ENCODE results near the gene KIF1B.
"Not testable (repeated sequence)": the region's sequence is repeated elsewhere in the genome, so short reads cannot be mapped to it uniquely, and the experiment has no call there.

KIF1B gene

GRCh38 chr1:10217748-10218441 is 7.5 kb downstream of the KIF1B start:
- H3K27ac ChIP-seq (ENCODE audit: insufficient read depth in 1 of 2, low read depth in 1 of 2, low read length in 2 of 2, poor library complexity in 1 of 2, severe bottlenecking in 2 of 2): no peak overlapping the region
- DNase-seq: no peak
- no peaks in the 10 kb centered on the region for H3K27me3 ChIP-seq (replicated peaks in 2 of 5; ENCODE audit: control insufficient read depth in 4 of 5, insufficient read depth in 5 of 5, low read length in 4 of 5)
- H3K9me3 ChIP-seq (ENCODE audit: control extremely low read depth in 1 of 5, control insufficient read depth in 4 of 5, insufficient read depth in 2 of 5, low read depth in 1 of 5, low read length in 4 of 5): no peaks in the 10 kb centered on the region
- POLR2A ChIA-PET: no interaction called here
- H3K36me3 ChIP-seq (ENCODE audit: control insufficient read depth in 4 of 4, insufficient read depth in 4 of 4, low read length in 3 of 4): no peaks in the 10 kb centered on the region
- 82% methylated on average over 3 of the region's 5 CpGs for WGBS (ENCODE audit: insufficient coverage)
- H3K4me3 ChIP-seq (ENCODE audit: control insufficient read depth in 1 of 7, extremely low read depth in 1 of 7, insufficient read depth in 4 of 7, low read depth in 2 of 7, low read length in 6 of 7): no peak overlapping the region
- CTCF ChIA-PET: no interaction called here
- peaks cover 2 to 8% (median 3%) of the 10 kb centered on the region in 4 experiments for H3K4me1 ChIP-seq (ENCODE audit: control extremely low read depth in 1 of 4, control insufficient read depth in 4 of 4, insufficient read depth in 4 of 4, low read length in 3 of 4)

GRCh38 chr1:10220200-10220599 is 9.8 kb downstream of the KIF1B start:
- no peaks in the 10 kb centered on the region for H3K27me3 ChIP-seq (replicated peaks in 2 of 5; ENCODE audit: control insufficient read depth in 4 of 5, insufficient read depth in 5 of 5, low read length in 4 of 5)
- CTCF ChIA-PET: interaction anchor here (2.9 kb wide), 1 partner anchor 11 kb away, joined by 15 read pairs; the partner anchor contains the start of gene KIF1B
- POLR2A ChIA-PET: interaction anchor here (0.6 kb wide), 1 partner anchor 85 kb away, joined by 3 read pairs; no protein-coding TSS in a partner anchor

GRCh38 chr1:10220657-10221056 is 10.3 kb downstream of the KIF1B start:
- H3K27me3 ChIP-seq (replicated peaks in 2 of 5; ENCODE audit: control insufficient read depth in 4 of 5, insufficient read depth in 5 of 5, low read length in 4 of 5); H3K4me3 ChIP-seq (ENCODE audit: control insufficient read depth in 1 of 7, extremely low read depth in 1 of 7, insufficient read depth in 4 of 7, low read depth in 2 of 7, low read length in 6 of 7); POLR2A ChIA-PET; H3K9me3 ChIP-seq (ENCODE audit: control extremely low read depth in 1 of 5, control insufficient read depth in 4 of 5, insufficient read depth in 2 of 5, low read depth in 1 of 5, low read length in 4 of 5); H3K36me3 ChIP-seq (ENCODE audit: control insufficient read depth in 4 of 4, insufficient read depth in 4 of 4, low read length in 3 of 4); H3K27ac ChIP-seq (ENCODE audit: insufficient read depth in 1 of 2, low read depth in 1 of 2, low read length in 2 of 2, poor library complexity in 1 of 2, severe bottlenecking in 2 of 2); DNase-seq; H3K4me1 ChIP-seq (ENCODE audit: control extremely low read depth in 1 of 4, control insufficient read depth in 4 of 4, insufficient read depth in 4 of 4, low read length in 3 of 4): not testable (repeated sequence)
- CTCF ChIA-PET: interaction anchor here (2.9 kb wide), 1 partner anchor 11 kb away, joined by 15 read pairs; the partner anchor contains the start of gene KIF1B
- WGBS (ENCODE audit: insufficient coverage): 97% methylated on average over 6 of the region's 6 CpGs

More at GRCh38 chr1:10220200-10220599, 9.8 kb downstream of the KIF1B start:
- no peaks in the 10 kb centered on the region for H3K36me3 ChIP-seq (ENCODE audit: control insufficient read depth in 4 of 4, insufficient read depth in 4 of 4, low read length in 3 of 4)
- H3K9me3 ChIP-seq (ENCODE audit: control extremely low read depth in 1 of 5, control insufficient read depth in 4 of 5, insufficient read depth in 2 of 5, low read depth in 1 of 5, low read length in 4 of 5): peaks cover 0 to 8% (median 0%) of the 10 kb centered on the region in 5 experiments
- H3K4me1 ChIP-seq (ENCODE audit: control extremely low read depth in 1 of 4, control insufficient read depth in 4 of 4, insufficient read depth in 4 of 4, low read length in 3 of 4): peaks cover 2 to 3% (median 3%) of the 10 kb centered on the region in 4 experiments
- no peak for DNase-seq
- no peak overlapping the region for H3K4me3 ChIP-seq (ENCODE audit: control insufficient read depth in 1 of 7, extremely low read depth in 1 of 7, insufficient read depth in 4 of 7, low read depth in 2 of 7, low read length in 6 of 7)
- no peak overlapping the region for H3K27ac ChIP-seq (ENCODE audit: insufficient read depth in 1 of 2, low read depth in 1 of 2, low read length in 2 of 2, poor library complexity in 1 of 2, severe bottlenecking in 2 of 2)

- no peak for DNase-seq
- Histone ChIP-seq H3K36me3 (ENCODE audit: control insufficient read depth in 4 of 4, insufficient read depth in 4 of 4, low read length in 3 of 4) (no peaks in the 10 kb centered on the region), H3K4me1 (ENCODE audit: control extremely low read depth in 1 of 4, control insufficient read depth in 4 of 4, insufficient read depth in 4 of 4, low read length in 3 of 4) (no peaks in the 10 kb centered on the region), H3K9me3 (ENCODE audit: control extremely low read depth in 1 of 5, control insufficient read depth in 4 of 5, insufficient read depth in 2 of 5, low read depth in 1 of 5, low read length in 4 of 5) (peaks cover 0 to 8% (median 0%) of the 10 kb centered on the region in 5 experiments), H3K27ac (ENCODE audit: insufficient read depth in 1 of 2, low read depth in 1 of 2, low read length in 2 of 2, poor library complexity in 1 of 2, severe bottlenecking in 2 of 2) (no peak overlapping the region), H3K4me3 (ENCODE audit: control insufficient read depth in 1 of 7, extremely low read depth in 1 of 7, insufficient read depth in 4 of 7, low read depth in 2 of 7, low read length in 6 of 7) (no peak overlapping the region), H3K27me3 (replicated peaks in 2 of 5; ENCODE audit: control insufficient read depth in 4 of 5, insufficient read depth in 5 of 5, low read length in 4 of 5) (no peaks in the 10 kb centered on the region)
- ChIA-PET POLR2A (no interaction called here), CTCF (no interaction called here)
- WGBS (ENCODE audit: insufficient coverage): 100% methylated on average over 1 of the region's 1 CpG
Measured at GRCh38 chr1:10225573-10225972, 15.2 kb downstream of the KIF1B start.

- Histone ChIP-seq H3K4me1 (ENCODE audit: control extremely low read depth in 1 of 4, control insufficient read depth in 4 of 4, insufficient read depth in 4 of 4, low read length in 3 of 4) (no peaks in the 10 kb centered on the region), H3K27me3 (replicated peaks in 2 of 5; ENCODE audit: control insufficient read depth in 4 of 5, insufficient read depth in 5 of 5, low read length in 4 of 5) (no peaks in the 10 kb centered on the region), H3K27ac (ENCODE audit: insufficient read depth in 1 of 2, low read depth in 1 of 2, low read length in 2 of 2, poor library complexity in 1 of 2, severe bottlenecking in 2 of 2) (no peak overlapping the region), H3K4me3 (ENCODE audit: control insufficient read depth in 1 of 7, extremely low read depth in 1 of 7, insufficient read depth in 4 of 7, low read depth in 2 of 7, low read length in 6 of 7) (no peak overlapping the region), H3K36me3 (ENCODE audit: control insufficient read depth in 4 of 4, insufficient read depth in 4 of 4, low read length in 3 of 4) (no peaks in the 10 kb centered on the region), H3K9me3 (ENCODE audit: control extremely low read depth in 1 of 5, control insufficient read depth in 4 of 5, insufficient read depth in 2 of 5, low read depth in 1 of 5, low read length in 4 of 5) (peaks cover 0 to 8% (median 0%) of the 10 kb centered on the region in 5 experiments)
- CTCF ChIA-PET: interaction anchor here (1.2 kb wide), 1 partner anchor 23 kb away, joined by 3 read pairs; no protein-coding TSS in a partner anchor
- POLR2A ChIA-PET: interaction anchor here (0.6 kb wide), 1 partner anchor 462 kb away, joined by 3 read pairs; no protein-coding TSS in a partner anchor
- 100% methylated on average over 2 of the region's 2 CpGs for WGBS (ENCODE audit: insufficient coverage)
- no peak for DNase-seq
Measured at GRCh38 chr1:10228528-10228927, 18.2 kb downstream of the KIF1B start.

GRCh38 chr1:10229903-10230302 is 19.5 kb downstream of the KIF1B start:
- Histone ChIP-seq H3K27me3 (replicated peaks in 2 of 5; ENCODE audit: control insufficient read depth in 4 of 5, insufficient read depth in 5 of 5, low read length in 4 of 5) (no peaks in the 10 kb centered on the region), H3K9me3 (ENCODE audit: control extremely low read depth in 1 of 5, control insufficient read depth in 4 of 5, insufficient read depth in 2 of 5, low read depth in 1 of 5, low read length in 4 of 5) (peaks cover 0 to 2% (median 0%) of the 10 kb centered on the region in 5 experiments), H3K4me3 (ENCODE audit: control insufficient read depth in 1 of 7, extremely low read depth in 1 of 7, insufficient read depth in 4 of 7, low read depth in 2 of 7, low read length in 6 of 7) (no peak overlapping the region), H3K36me3 (ENCODE audit: control insufficient read depth in 4 of 4, insufficient read depth in 4 of 4, low read length in 3 of 4) (no peaks in the 10 kb centered on the region), H3K4me1 (ENCODE audit: control extremely low read depth in 1 of 4, control insufficient read depth in 4 of 4, insufficient read depth in 4 of 4, low read length in 3 of 4) (no peaks in the 10 kb centered on the region), H3K27ac (ENCODE audit: insufficient read depth in 1 of 2, low read depth in 1 of 2, low read length in 2 of 2, poor library complexity in 1 of 2, severe bottlenecking in 2 of 2) (no peak overlapping the region)
- DNase-seq: no peak
- POLR2A ChIA-PET: no interaction called here
- CTCF ChIA-PET: no interaction called here
- WGBS (ENCODE audit: insufficient coverage): 93% methylated on average over 4 of the region's 5 CpGs

GRCh38 chr1:10232163-10232562 is 21.8 kb downstream of the KIF1B start:
- no peak for DNase-seq
- POLR2A ChIA-PET: no interaction called here

More at GRCh38 chr1:10232163-10232562, 21.8 kb downstream of the KIF1B start:
- CTCF ChIA-PET: interaction anchor here (0.8 kb wide), 1 partner anchor 24 kb away, joined by 3 read pairs; no protein-coding TSS in a partner anchor
- Histone ChIP-seq H3K27ac (ENCODE audit: insufficient read depth in 1 of 2, low read depth in 1 of 2, low read length in 2 of 2, poor library complexity in 1 of 2, severe bottlenecking in 2 of 2) (no peak overlapping the region), H3K27me3 (replicated peaks in 2 of 5; ENCODE audit: control insufficient read depth in 4 of 5, insufficient read depth in 5 of 5, low read length in 4 of 5) (no peaks in the 10 kb centered on the region), H3K4me3 (ENCODE audit: control insufficient read depth in 1 of 7, extremely low read depth in 1 of 7, insufficient read depth in 4 of 7, low read depth in 2 of 7, low read length in 6 of 7) (no peak overlapping the region), H3K4me1 (ENCODE audit: control extremely low read depth in 1 of 4, control insufficient read depth in 4 of 4, insufficient read depth in 4 of 4, low read length in 3 of 4) (no peaks in the 10 kb centered on the region), H3K36me3 (ENCODE audit: control insufficient read depth in 4 of 4, insufficient read depth in 4 of 4, low read length in 3 of 4) (no peaks in the 10 kb centered on the region), H3K9me3 (ENCODE audit: control extremely low read depth in 1 of 5, control insufficient read depth in 4 of 5, insufficient read depth in 2 of 5, low read depth in 1 of 5, low read length in 4 of 5) (no peaks in the 10 kb centered on the region)
- 100% methylated on average over 1 of the region's 5 CpGs for WGBS (ENCODE audit: insufficient coverage)
